ENCODE results near the gene IL27RA.

Gene IL27RA

GRCh38 chr19:14031719-14032480 is at the start of gene IL27RA:
Gene IL27RA (plus strand): TSS chr19:14031762. CDS start chr19:14031873, 111 bp downstream.
- peak; percentile 53 for DNase-seq (ENCODE audit: low read depth)

- no peak for DNase-seq (ENCODE audit: low read depth)
Measured at GRCh38 chr19:13981988-13982501, 49.5 kb upstream of the IL27RA start.

GRCh38 chr19:13982773-13983172 is 48.8 kb upstream of the IL27RA start:
- no peak for DNase-seq (ENCODE audit: low read depth)

GRCh38 chr19:13983213-13983889 is 48.2 kb upstream of the IL27RA start:
- no peak for DNase-seq (ENCODE audit: low read depth)

GRCh38 chr19:13984186-13984585 is 47.4 kb upstream of the IL27RA start:
- no peak for DNase-seq (ENCODE audit: low read depth)

GRCh38 chr19:13984875-13985741 is 46.5 kb upstream of the IL27RA start:
- no peak for DNase-seq (ENCODE audit: low read depth)

- no peak for DNase-seq (ENCODE audit: low read depth)
Measured at GRCh38 chr19:13985771-13986347, 45.7 kb upstream of the IL27RA start.

GRCh38 chr19:13986348-13986904 is 45.1 kb upstream of the IL27RA start:
- DNase-seq (ENCODE audit: low read depth): peak; percentile 93

GRCh38 chr19:13987101-13987890 is 44.3 kb upstream of the IL27RA start:
- DNase-seq (ENCODE audit: low read depth): no peak

GRCh38 chr19:13989487-13989886 is 42.1 kb upstream of the IL27RA start:
- no peak for DNase-seq (ENCODE audit: low read depth)

- no peak for DNase-seq (ENCODE audit: low read depth)
Measured at GRCh38 chr19:13990085-13990484, 41.5 kb upstream of the IL27RA start.

GRCh38 chr19:13992025-13992424 is 39.5 kb upstream of the IL27RA start:
- no peak for DNase-seq (ENCODE audit: low read depth)

GRCh38 chr19:13993590-13994300 is 37.8 kb upstream of the IL27RA start:
- no peak for DNase-seq (ENCODE audit: low read depth)

- DNase-seq (ENCODE audit: low read depth): no peak
Measured at GRCh38 chr19:13995017-13995728, 36.4 kb upstream of the IL27RA start.

GRCh38 chr19:13995878-13996765 is 35.4 kb upstream of the IL27RA start:
- DNase-seq (ENCODE audit: low read depth): no peak

GRCh38 chr19:13996928-13997630 is 34.5 kb upstream of the IL27RA start:
- no peak for DNase-seq (ENCODE audit: low read depth)

GRCh38 chr19:13997631-13997962 is 34.0 kb upstream of the IL27RA start:
- no peak for DNase-seq (ENCODE audit: low read depth)

- no peak for DNase-seq (ENCODE audit: low read depth)
Measured at GRCh38 chr19:13998426-13998825, 33.1 kb upstream of the IL27RA start.

Data from stimulated activated CD8-positive, alpha-beta memory T cell treated with anti-CD3 and anti-CD28 coated beads, Interleukin-15, amount 100 ng/mL, for 24 hours (primary cell).